Peyer's patch (tissue), 4 donors: Measurements from ENCODE around the gene LAMC1.

Experiments used
- POLR2A ChIP-seq, 2 donors: fragments of 450-650 bp; IDR thresholded peaks; one replicate each; pipeline ENCODE4 v1.5.1; 2017; ENCODE audit warnings: antibody characterized with exemption in 2 of 2, mild to moderate bottlenecking in 2 of 2, moderate library complexity in 2 of 2
- TF ChIP-seq, protein P1 (sequence below), 6 experiments: fragments of 450-650 bp in 4 of 6; fragments of 200-600 bp in 2 of 6; sonication (generic) in 1 of 6; IDR thresholded peaks; one replicate each; pipeline ENCODE4 v1.5.1; 2017 to 2019; ENCODE audit warnings: antibody characterized with exemption in 6 of 6, mild to moderate bottlenecking in 3 of 6, moderate library complexity in 1 of 6

DNA sequence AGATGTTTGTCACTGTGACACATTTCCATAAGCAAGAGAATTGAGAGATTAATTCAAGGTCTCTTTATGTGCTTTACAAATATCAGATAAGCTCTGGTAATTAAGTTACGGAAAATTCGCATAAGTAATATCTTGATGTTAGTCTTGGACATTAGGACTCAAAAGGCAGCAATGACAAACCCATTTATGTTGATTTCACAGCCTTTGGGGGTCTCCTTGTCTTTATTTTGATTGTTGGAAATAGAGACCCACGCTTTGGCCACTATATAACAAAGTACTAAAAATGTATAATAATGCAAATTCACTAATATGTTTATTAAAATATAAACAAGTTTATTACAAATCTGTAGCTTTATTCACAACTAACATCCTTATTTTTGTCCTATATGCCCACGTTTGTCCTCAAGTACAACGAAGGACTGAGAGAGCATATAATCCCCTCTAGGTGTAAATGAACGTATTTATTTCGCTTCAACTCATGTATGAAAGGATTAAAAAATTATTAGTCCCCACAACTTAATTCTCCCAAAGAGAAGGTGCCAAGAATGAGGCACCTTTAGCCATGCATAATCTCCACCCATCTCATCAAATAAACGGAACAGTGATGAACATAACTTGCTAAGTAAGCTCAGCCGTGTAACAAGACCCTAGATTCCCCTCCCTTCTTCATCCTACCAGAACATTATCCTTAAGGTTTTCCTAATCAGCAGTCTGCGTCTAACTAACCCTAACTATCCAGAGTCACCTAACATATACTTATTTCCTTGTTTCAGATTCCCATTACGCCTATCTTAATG lies 1.6 kb upstream of the LAMC1 start:
- no peak for TF ChIP-seq POLR2A (IDR thresholded peaks at IDR 0.05)
- TF ChIP-seq, protein P1, sequence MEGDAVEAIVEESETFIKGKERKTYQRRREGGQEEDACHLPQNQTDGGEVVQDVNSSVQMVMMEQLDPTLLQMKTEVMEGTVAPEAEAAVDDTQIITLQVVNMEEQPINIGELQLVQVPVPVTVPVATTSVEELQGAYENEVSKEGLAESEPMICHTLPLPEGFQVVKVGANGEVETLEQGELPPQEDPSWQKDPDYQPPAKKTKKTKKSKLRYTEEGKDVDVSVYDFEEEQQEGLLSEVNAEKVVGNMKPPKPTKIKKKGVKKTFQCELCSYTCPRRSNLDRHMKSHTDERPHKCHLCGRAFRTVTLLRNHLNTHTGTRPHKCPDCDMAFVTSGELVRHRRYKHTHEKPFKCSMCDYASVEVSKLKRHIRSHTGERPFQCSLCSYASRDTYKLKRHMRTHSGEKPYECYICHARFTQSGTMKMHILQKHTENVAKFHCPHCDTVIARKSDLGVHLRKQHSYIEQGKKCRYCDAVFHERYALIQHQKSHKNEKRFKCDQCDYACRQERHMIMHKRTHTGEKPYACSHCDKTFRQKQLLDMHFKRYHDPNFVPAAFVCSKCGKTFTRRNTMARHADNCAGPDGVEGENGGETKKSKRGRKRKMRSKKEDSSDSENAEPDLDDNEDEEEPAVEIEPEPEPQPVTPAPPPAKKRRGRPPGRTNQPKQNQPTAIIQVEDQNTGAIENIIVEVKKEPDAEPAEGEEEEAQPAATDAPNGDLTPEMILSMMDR (IDR thresholded peaks at IDR 0.05) = no peak
